Subcutaneous abdominal adipose tissue (tissue), 5 donors: ENCODE data around the gene ZIC2.

Experiments used
- H3K27ac ChIP-seq: one replicate; pipeline ENCODE4 v1.7.0; 2013; ENCODE audit warnings: low read depth, mild to moderate bottlenecking, inconsistent platforms, low read length, moderate library complexity
- H3K27me3 ChIP-seq, 5 donors: one replicate each; pipeline ENCODE4 v1.7.0; 2013; ENCODE audit warnings: low read length in 5 of 5, inconsistent platforms in 1 of 5; ENCODE audit not compliant: control insufficient read depth in 5 of 5, insufficient read depth in 4 of 5
- H3K36me3 ChIP-seq, 5 donors: one replicate each; pipeline ENCODE4 v1.7.0; 2013; ENCODE audit warnings: low read length in 5 of 5; ENCODE audit not compliant: control insufficient read depth in 5 of 5, insufficient read depth in 5 of 5
- H3K4me1 ChIP-seq, 5 donors: one replicate each; pipeline ENCODE4 v1.7.0; 2013; ENCODE audit warnings: low read length in 5 of 5, mild to moderate bottlenecking in 3 of 5, moderate library complexity in 1 of 5; ENCODE audit not compliant: control insufficient read depth in 5 of 5, insufficient read depth in 5 of 5
- H3K4me3 ChIP-seq, 5 donors: one replicate each; pipeline ENCODE4 v1.7.0; 2013; ENCODE audit warnings: low read length in 5 of 5, low read depth in 1 of 5
- H3K9ac ChIP-seq, 5 donors: one replicate each; pipeline ENCODE4 v1.7.0; 2013; ENCODE audit warnings: low read length in 5 of 5, mild to moderate bottlenecking in 4 of 5, moderate library complexity in 3 of 5
- H3K9me3 ChIP-seq, 5 donors: one replicate each; pipeline ENCODE4 v1.7.0; 2013; ENCODE audit warnings: low read length in 5 of 5; ENCODE audit not compliant: control insufficient read depth in 5 of 5
- donor health status: healthy.
- donor health status: healthy.
- donor health status: healthy.
- donor health status: healthy.
- donor health status: healthy.

ZIC2 gene

GRCh38 chr13:99985241-99985874 lies 3.8 kb downstream of the ZIC2 start:
- no peak overlapping the region for H3K4me3 ChIP-seq
- H3K36me3 ChIP-seq = no peaks in the 10 kb centered on the region
- no peaks in the 10 kb centered on the region for H3K9me3 ChIP-seq
- no peak overlapping the region for H3K9ac ChIP-seq
- peaks cover 0 to 38% (median 23%) of the 10 kb centered on the region in 5 donors for H3K4me1 ChIP-seq
- H3K27me3 ChIP-seq = peaks cover 59 to 77% (median 74%) of the 10 kb centered on the region in 5 donors
- H3K27ac ChIP-seq = no peak overlapping the region

- H3K4me3 ChIP-seq = no peak overlapping the region
- no peak overlapping the region for H3K9ac ChIP-seq
- H3K27me3 ChIP-seq = peaks cover 65 to 84% (median 80%) of the 10 kb centered on the region in 5 donors
Observed at GRCh38 chr13:99985886-99986527, 4.4 kb downstream of the ZIC2 start.

GRCh38 chr13:99986741-99987140 lies 5.2 kb downstream of the ZIC2 start:
- peaks cover 0 to 36% (median 23%) of the 10 kb centered on the region in 5 donors for H3K4me1 ChIP-seq
- H3K9ac ChIP-seq = no peak overlapping the region
- no peak overlapping the region for H3K4me3 ChIP-seq
- H3K27ac ChIP-seq = no peak overlapping the region
- H3K36me3 ChIP-seq = no peaks in the 10 kb centered on the region
- no peaks in the 10 kb centered on the region for H3K9me3 ChIP-seq
- H3K27me3 ChIP-seq = peaks cover 72 to 88% (median 86%) of the 10 kb centered on the region in 5 donors

More at GRCh38 chr13:99985886-99986527, 4.4 kb downstream of the ZIC2 start:
- H3K36me3 ChIP-seq = no peaks in the 10 kb centered on the region
- H3K27ac ChIP-seq = no peak overlapping the region
- H3K9me3 ChIP-seq = no peaks in the 10 kb centered on the region
- peaks cover 0 to 41% (median 23%) of the 10 kb centered on the region in 5 donors for H3K4me1 ChIP-seq

- Histone ChIP-seq H3K9ac (no peak overlapping the region), H3K27ac (no peak overlapping the region), H3K36me3 (no peaks in the 10 kb centered on the region), H3K4me3 (no peak overlapping the region), H3K4me1 (peaks cover 0 to 30% (median 23%) of the 10 kb centered on the region in 5 donors), H3K27me3 (peaks cover 78 to 94% (median 90%) of the 10 kb centered on the region in 5 donors), H3K9me3 (no peaks in the 10 kb centered on the region)
Observed at GRCh38 chr13:99987154-99988019, 5.8 kb downstream of the ZIC2 start.

- H3K27me3 ChIP-seq = peaks cover 74 to 94% (median 86%) of the 10 kb centered on the region in 5 donors
- no peak overlapping the region for H3K27ac ChIP-seq
- no peak overlapping the region for H3K4me3 ChIP-seq
- H3K36me3 ChIP-seq = no peaks in the 10 kb centered on the region
- no peaks in the 10 kb centered on the region for H3K9me3 ChIP-seq
- H3K9ac ChIP-seq = no peak overlapping the region
- H3K4me1 ChIP-seq = peaks cover 0 to 25% (median 17%) of the 10 kb centered on the region in 5 donors
Observed at GRCh38 chr13:99988529-99989275, 7.1 kb downstream of the ZIC2 start.

- H3K27me3 ChIP-seq = peaks cover 71 to 93% (median 85%) of the 10 kb centered on the region in 5 donors
- peaks cover 0 to 25% (median 16%) of the 10 kb centered on the region in 5 donors for H3K4me1 ChIP-seq
- peak overlapping the region in 1 of 5 donors; percentile 5 for H3K4me3 ChIP-seq
- no peak overlapping the region for H3K9ac ChIP-seq
- H3K36me3 ChIP-seq = no peaks in the 10 kb centered on the region
- no peak overlapping the region for H3K27ac ChIP-seq
- H3K9me3 ChIP-seq = no peaks in the 10 kb centered on the region
Observed at GRCh38 chr13:99989276-99990125, 7.9 kb downstream of the ZIC2 start.

- Histone ChIP-seq H3K4me3 (peak overlapping the region in 1 of 5 donors; percentile 5), H3K27ac (no peak overlapping the region), H3K9ac (no peak overlapping the region), H3K27me3 (peaks cover 66 to 95% (median 80%) of the 10 kb centered on the region in 5 donors), H3K9me3 (peaks cover 0 to 2% (median 0%) of the 10 kb centered on the region in 5 donors), H3K36me3 (no peaks in the 10 kb centered on the region), H3K4me1 (peaks cover 0 to 20% (median 16%) of the 10 kb centered on the region in 5 donors)
Observed at GRCh38 chr13:99990126-99990977, 8.8 kb downstream of the ZIC2 start.

- H3K27me3 ChIP-seq = peaks cover 73 to 98% (median 85%) of the 10 kb centered on the region in 5 donors
Observed at GRCh38 chr13:99991013-99991827, 9.6 kb downstream of the ZIC2 start.

More at GRCh38 chr13:99991013-99991827, 9.6 kb downstream of the ZIC2 start:
- no peaks in the 10 kb centered on the region for H3K36me3 ChIP-seq
- no peak overlapping the region for H3K4me3 ChIP-seq
- H3K9ac ChIP-seq = no peak overlapping the region
- H3K4me1 ChIP-seq = peaks cover 0 to 24% (median 21%) of the 10 kb centered on the region in 5 donors
- H3K27ac ChIP-seq = no peak overlapping the region
- peaks cover 0 to 10% (median 0%) of the 10 kb centered on the region in 5 donors for H3K9me3 ChIP-seq
